Iris pigment epithelial cell (primary cell): ENCODE results near the gene ACTN3.
"Not testable (repeated sequence)": the region's sequence is repeated elsewhere in the genome, so short reads cannot be mapped to it uniquely, and the experiment has no call there.

Source experiments
- DNase-seq: peaks from one replicate; pipeline ENCODE4 v3.0.0-alpha.2; 2011; ENCODE audit warnings: low read depth

Gene ACTN3

DNA sequence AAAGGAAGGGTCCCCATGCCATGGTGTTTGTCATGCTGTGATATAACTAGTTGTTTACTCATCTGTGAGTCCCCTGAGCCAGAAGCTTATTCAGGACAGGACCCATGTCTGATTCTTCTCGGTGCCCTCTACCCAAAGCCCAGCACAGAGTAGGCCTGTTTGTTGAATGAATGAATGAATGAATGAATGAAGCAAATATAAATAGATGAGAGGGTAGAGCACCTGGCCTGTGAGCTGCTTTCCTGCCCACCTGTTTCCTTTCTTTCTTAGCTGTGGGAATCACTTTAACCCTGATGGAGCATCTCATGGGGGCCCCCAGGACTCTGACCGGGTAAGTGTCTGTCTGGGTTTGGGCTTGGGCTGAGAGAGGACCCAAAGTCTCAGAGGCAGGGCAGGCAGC is 53.5 kb downstream of the ACTN3 start:
- no peak for DNase-seq

GRCh38 chr11:66600631-66601233 is 54.0 kb downstream of the ACTN3 start:
- peak; percentile 30 for DNase-seq

DNA sequence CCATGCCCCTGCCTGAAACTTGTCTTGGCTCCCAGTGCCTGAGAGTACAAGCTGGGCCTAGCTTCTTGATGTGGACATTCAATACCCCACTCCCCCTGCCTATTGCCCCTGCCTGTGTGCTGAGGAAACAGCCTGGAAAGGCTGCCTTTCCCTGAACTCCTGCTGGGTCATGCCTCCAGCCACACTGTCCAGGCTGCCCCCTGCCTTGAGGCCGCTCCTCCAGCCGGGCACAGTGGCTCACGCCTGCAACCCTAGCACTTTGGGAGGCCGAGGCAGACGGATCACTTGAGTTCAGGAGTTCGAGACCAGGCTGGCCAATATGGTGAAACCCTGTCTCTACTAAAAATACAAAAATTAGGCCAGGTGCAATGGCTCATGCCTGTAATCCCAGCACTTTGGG is 56.4 kb downstream of the ACTN3 start:
- DNase-seq, result no peak

DNA sequence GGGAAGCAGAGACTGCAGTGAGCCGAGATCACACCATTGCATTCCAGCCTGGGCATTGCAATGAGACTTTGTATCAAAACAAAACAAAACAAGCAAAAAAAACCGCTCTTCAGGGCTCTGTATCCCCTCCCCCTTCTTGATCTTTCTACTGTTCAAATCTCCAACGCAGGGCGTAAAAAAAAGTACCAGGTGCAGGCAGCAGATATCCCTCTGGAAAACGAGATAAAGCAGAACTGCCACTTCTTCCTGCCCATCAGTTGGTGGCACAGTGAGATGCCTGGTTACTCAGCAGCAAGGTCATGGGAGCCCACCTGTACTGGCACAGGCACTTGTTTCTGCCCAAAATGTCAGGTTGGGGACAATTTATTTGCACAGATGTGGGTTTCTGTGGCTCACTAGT is 57.5 kb downstream of the ACTN3 start:
- no peak for DNase-seq

GRCh38 chr11:66606608-66607007 is 59.9 kb downstream of the ACTN3 start:
- not testable (repeated sequence) for DNase-seq

DNA sequence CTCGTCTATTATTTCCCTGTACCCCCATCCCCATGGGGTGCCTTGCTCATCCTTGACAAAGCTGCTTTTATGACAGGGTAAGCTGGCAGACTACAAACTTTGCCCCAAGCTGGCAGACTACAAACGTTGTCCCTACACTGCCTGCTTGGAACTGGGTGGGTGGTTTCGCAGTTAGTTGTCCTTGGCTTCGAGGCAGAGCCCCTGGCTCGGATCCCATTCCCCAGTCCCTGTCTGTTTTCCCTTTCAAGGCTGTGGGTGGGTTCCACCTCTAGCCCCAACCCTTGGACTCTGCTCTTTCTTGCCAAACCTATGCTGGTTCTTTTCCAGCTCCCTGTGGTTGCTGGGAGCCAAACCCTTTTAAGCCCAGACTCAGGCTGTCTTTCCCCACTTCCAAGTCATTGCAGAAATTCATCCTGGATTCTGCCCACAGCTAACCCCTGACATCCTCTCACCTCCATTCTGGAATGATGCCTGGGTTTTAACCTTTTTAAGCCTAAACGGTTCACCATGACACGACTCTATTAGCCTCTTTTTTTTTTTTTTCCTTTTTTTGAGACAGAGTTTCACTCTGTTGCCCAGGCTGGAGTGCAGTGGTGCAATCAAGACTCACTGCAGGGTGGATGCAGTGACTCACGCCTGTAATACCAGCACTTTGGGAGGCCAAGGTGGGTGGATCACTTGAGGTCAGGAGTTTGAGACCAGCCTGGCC is 60.6 kb downstream of the ACTN3 start:
- DNase-seq, result peak; percentile 71

GRCh38 chr11:66609721-66610617 is 63.3 kb downstream of the ACTN3 start:
- no peak for DNase-seq

DNA sequence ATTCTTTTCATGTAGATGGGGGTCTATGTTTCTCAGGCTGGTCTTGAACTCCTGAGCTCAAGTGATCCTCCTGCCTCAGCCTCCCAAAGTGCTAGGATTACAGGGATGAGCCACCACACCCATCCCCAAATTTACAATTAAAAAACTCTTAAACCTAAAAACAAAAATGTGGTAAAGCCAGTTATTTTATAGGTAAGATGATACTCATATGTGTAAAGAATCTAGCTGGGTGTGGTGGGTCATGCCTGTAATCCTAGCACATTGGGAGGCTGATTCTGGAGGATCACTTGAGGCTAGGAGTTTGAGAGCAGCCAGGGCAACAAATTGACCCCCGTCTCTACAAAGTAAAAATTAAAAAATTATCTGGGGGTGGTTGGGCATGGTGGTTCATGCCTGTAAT is 65.8 kb downstream of the ACTN3 start:
- DNase-seq, result no peak
